Dermis microvascular lymphatic vessel endothelial cell (primary cell): ENCODE measurements around the gene ZFP1. TPM values are rescaled to one million over a fixed set of nuclear protein-coding genes. Genes with fewer than 3 reads are reported as not detected.

ENCODE experiments used
- total RNA-seq: library from RNA; depleted of rRNA; stranded (reverse); fragments of >200 nt; gene quantifications from 2 replicates; pipeline ENCODE4 v1.2.1, GENCODE V29; 2014

Gene ZFP1
- total RNA-seq, 1 donor from 2014 or later = 7.7 TPM

Other genes with a start within 250 kb of the ZFP1 start
- gene WDR59, start 163.4 kb upstream of the ZFP1 start, total RNA-seq = 10.0 and 11.5 TPM in 2 replicates
- gene ZNRF1, start 149.5 kb upstream of the ZFP1 start, total RNA-seq = 9.2 and 16.6 TPM in 2 replicates
- gene LDHD, start 31.7 kb upstream of the ZFP1 start, total RNA-seq = 0.39 and 1.0 TPM in 2 replicates
- not detected in 2 replicates for gene CTRB2, start 58.6 kb downstream of the ZFP1 start, total RNA-seq
- not detected in 2 replicates for gene CTRB1, start 70.5 kb downstream of the ZFP1 start, total RNA-seq
- gene BCAR1, start 103.1 kb downstream of the ZFP1 start, total RNA-seq = 78.3 and 141 TPM in 2 replicates